Ascending aorta (tissue), 2 donors: ENCODE results near the gene HLA-DMA. TPM values are rescaled to one million over a fixed set of nuclear protein-coding genes. Genes with fewer than 3 reads are reported as not detected.

Source experiments
- DNase-seq, 2 donors: peaks; one replicate each; pipeline ENCODE4 v3.0.0-alpha.2; 2019; ENCODE audit warnings: low spot score in 2 of 2
- H3K27ac ChIP-seq, 2 donors: fragments of 200-600 bp; sonication (generic); one replicate each; pipeline ENCODE4 v1.5.1; 2016 to 2017; ENCODE audit warnings: mild to moderate bottlenecking in 1 of 2
- H3K27me3 ChIP-seq: fragments of 200-600 bp; sonication (generic); one replicate; pipeline ENCODE4 v1.5.1; 2017
- H3K36me3 ChIP-seq, 2 donors: fragments of 200-600 bp; sonication (generic); one replicate each; pipeline ENCODE4 v1.5.1; 2016
- H3K4me1 ChIP-seq, 2 donors: fragments of 200-600 bp; sonication (generic); one replicate each; pipeline ENCODE4 v1.5.1; 2016 to 2017; ENCODE audit warnings: mild to moderate bottlenecking in 1 of 2
- H3K4me3 ChIP-seq, 2 donors: fragments of 200-600 bp; sonication (generic); one replicate each; pipeline ENCODE4 v1.5.1; 2016 to 2017; ENCODE audit warnings: mild to moderate bottlenecking in 1 of 2
- H3K9me3 ChIP-seq, 2 donors: fragments of 200-600 bp; sonication (generic); one replicate each; pipeline ENCODE4 v1.5.1; 2016
- CTCF ChIP-seq, 3 experiments: fragments of 200-600 bp in 2 of 3; fragments of 450-650 bp in 1 of 3; sonication (generic) in 2 of 3; IDR thresholded peaks; one replicate each; pipeline ENCODE4 v1.5.1; 2016 to 2019; ENCODE audit warnings: antibody characterized with exemption in 3 of 3, mild to moderate bottlenecking in 1 of 3, moderate library complexity in 1 of 3
- intact Hi-C: fragments of 100-400 bp; cut with DNase I; formaldehyde crosslinking; loops from one replicate; pipeline ENCODE4 v1.15.1; 2023
- total RNA-seq: library from RNA; depleted of rRNA; stranded (reverse); fragments of >200 nt; gene quantifications from one replicate; pipeline ENCODE4 v1.1.0, GENCODE V29; 2016

Gene HLA-DMA
- total RNA-seq, 1 donor from 2014 or later: 28.0 TPM

GRCh38 chr6:32973144-32974015 is 20.5 kb upstream of the HLA-DMA start:
- TF ChIP-seq CTCF (IDR thresholded peaks at IDR 0.05): no peak
- Histone ChIP-seq H3K27ac (peak overlapping the region; percentile 46 to 70), H3K9me3 (no peaks in the 10 kb centered on the region), H3K36me3 (peaks cover 45 to 59% of the 10 kb centered on the region in 2 donors), H3K4me3 (peak overlapping the region; percentile 86 to 95), H3K27me3 (no peaks in the 10 kb centered on the region), H3K4me1 (peaks cover 3 to 28% of the 10 kb centered on the region in 2 donors)
- intact Hi-C loops: loop anchor here (2.0 to 10.0 kb wide), 8 partner anchors 33 to 1431 kb away; partner anchors contain the start of genes CUTA, DDX39B, HLA-DMB and HSD17B8
- DNase-seq: no peak

DNA sequence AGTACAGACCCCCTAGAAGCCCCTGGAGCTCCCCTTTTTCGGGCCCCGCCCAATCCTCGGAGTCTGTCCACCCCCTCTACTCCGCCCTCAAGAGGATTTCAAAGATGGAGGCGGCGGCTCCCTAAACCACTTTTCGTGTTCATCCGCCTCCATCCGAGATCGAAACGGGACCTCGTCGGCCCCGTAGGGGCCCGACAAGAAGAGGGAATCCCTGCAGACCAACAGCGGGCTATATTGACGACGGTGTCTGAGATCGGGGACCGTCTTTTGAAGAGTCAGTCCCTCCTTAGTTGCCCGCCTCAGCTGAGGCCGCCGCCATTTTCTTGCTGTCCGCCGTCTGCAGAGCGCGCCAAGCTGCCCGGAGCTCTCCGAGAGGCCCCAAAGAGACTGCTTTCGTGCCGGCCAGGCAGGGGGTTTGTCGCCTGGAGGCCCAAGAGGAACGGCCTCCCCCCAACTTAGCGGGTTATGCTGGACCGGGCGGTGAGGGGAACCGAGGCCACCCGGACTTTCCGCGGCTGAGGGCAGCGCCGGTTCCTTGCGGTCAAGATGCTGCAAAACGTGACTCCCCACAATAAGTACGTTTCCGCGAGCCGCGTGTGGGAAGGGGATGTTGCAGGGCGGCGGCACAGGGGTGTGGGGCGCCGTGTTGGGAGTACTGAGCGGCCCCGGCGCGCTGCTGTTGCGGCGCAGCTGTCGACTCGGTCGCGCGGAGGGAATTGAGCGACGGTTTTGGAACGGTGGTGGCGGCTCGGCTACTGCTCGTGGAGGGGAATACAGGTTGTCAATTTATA is 19.7 kb upstream of the HLA-DMA start:
- H3K9me3 ChIP-seq: no peaks in the 10 kb centered on the region
- DNase-seq: no peak
- intact Hi-C loops: loop anchor here (2.0 to 10.0 kb wide), 8 partner anchors 32 to 1430 kb away; partner anchors contain the start of genes CUTA, DDX39B, HLA-DMB and HSD17B8
- peak overlapping the region; percentile 46 to 70 for H3K27ac ChIP-seq
- H3K36me3 ChIP-seq: peaks cover 36 to 50% of the 10 kb centered on the region in 2 donors
- peaks cover 3 to 25% of the 10 kb centered on the region in 2 donors for H3K4me1 ChIP-seq
- no peaks in the 10 kb centered on the region for H3K27me3 ChIP-seq
- H3K4me3 ChIP-seq: peak overlapping the region; percentile 86 to 95
- TF ChIP-seq CTCF (IDR thresholded peaks at IDR 0.05): no peak

DNA sequence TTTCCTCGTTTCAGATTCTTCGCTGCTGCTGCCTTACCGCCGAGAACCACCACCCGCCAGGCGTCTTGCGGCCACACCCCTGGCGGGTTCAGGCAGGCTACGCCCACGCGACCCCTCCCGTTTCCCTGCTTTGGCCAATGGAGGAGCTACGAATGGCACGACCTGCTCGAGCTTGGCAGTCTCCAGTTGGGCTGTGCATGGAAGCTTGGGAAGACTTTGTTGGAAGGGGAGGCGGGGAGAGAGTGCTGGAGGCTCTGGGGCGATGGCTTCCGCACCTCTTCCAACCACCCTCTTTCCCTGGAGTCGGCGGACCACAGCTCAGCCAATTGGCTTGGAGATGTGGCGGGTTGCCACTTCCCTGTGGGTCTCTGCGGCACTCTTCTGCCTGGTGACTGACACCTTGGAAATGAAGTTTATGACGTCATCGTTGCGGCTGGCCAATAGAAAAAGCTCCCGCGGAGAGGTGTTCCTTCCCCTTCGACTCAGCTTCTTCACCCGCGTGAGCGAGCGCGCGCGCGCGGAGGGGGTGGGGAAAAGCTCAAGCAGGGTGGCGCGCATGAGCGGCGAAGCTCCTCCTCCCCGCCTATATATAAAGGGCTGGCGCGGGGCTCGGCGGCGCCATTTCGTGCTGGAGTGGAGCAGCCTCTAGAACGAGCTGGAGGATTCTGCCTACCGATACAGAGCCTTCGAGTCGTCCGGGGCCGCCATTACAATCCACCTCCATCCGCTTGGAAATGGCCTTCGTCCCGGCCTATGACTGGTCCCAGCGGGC is 18.9 kb upstream of the HLA-DMA start:
- intact Hi-C loops: loop anchor here (2.0 to 10.0 kb wide), 8 partner anchors 31 to 1429 kb away; partner anchors contain the start of genes CUTA, DDX39B, HLA-DMB and HSD17B8

GRCh38 chr6:32971242-32971580 is 18.3 kb upstream of the HLA-DMA start:
- no peak for DNase-seq
- peaks cover 2 to 26% of the 10 kb centered on the region in 2 donors for H3K4me1 ChIP-seq
- H3K36me3 ChIP-seq: peaks cover 23 to 37% of the 10 kb centered on the region in 2 donors
- no peak for TF ChIP-seq CTCF (IDR thresholded peaks at IDR 0.05)
- H3K4me3 ChIP-seq: peak overlapping the region; percentile 70 to 95
- H3K27me3 ChIP-seq: no peaks in the 10 kb centered on the region
- peak overlapping the region; percentile 98 to 99 for H3K27ac ChIP-seq
- intact Hi-C loops: loop anchor here (5.0 to 10.0 kb wide), 5 partner anchors 231 to 1429 kb away; partner anchors contain the start of genes CUTA, DDX39B, HSD17B8 and HSPA1A
- H3K9me3 ChIP-seq: no peaks in the 10 kb centered on the region

More for the DNA sequence above, 18.9 kb upstream of the HLA-DMA start:
- Histone ChIP-seq H3K27ac (peak overlapping the region; percentile 98 to 99), H3K4me3 (peak overlapping the region; percentile 86 to 95), H3K9me3 (no peaks in the 10 kb centered on the region), H3K4me1 (peaks cover 3 to 26% of the 10 kb centered on the region in 2 donors), H3K27me3 (no peaks in the 10 kb centered on the region), H3K36me3 (peaks cover 29 to 43% of the 10 kb centered on the region in 2 donors)
- TF ChIP-seq CTCF (IDR thresholded peaks at IDR 0.05): peak in 1 of 3 experiments; percentile 19
- peak; percentile 99 to 100 for DNase-seq
